WERI-Rb-1 (cell line): Measurements from ENCODE around the gene GLMN.

Source experiments
- DNase-seq: peaks from one replicate; pipeline ENCODE4 v3.0.0-alpha.2; 2020
- H3K27ac ChIP-seq: fragments of 250-450 bp; sonication (Bioruptor Pico); 2 replicates; pipeline ENCODE4 v1.5.1; 2020; ENCODE audit warnings: mild to moderate bottlenecking, moderate library complexity
- H3K27me3 ChIP-seq: fragments of 250-450 bp; sonication (Bioruptor Pico); 2 replicates; pipeline ENCODE4 v1.5.1; 2021; ENCODE audit warnings: mild to moderate bottlenecking, low read depth, moderate library complexity; ENCODE audit not compliant: insufficient read depth, severe bottlenecking
- H3K36me3 ChIP-seq: fragments of 250-450 bp; sonication (Bioruptor Pico); 2 replicates; pipeline ENCODE4 v1.5.1; 2020; ENCODE audit warnings: mild to moderate bottlenecking, moderate library complexity
- H3K4me3 ChIP-seq: 2 replicates; pipeline ENCODE4 v1.5.1; 2011; ENCODE audit warnings: low read depth, mild to moderate bottlenecking, control low read depth, low read length
- H3K9me3 ChIP-seq: fragments of 250-450 bp; sonication (Bioruptor Pico); 2 replicates; pipeline ENCODE4 v1.5.1; 2021; ENCODE audit warnings: mild to moderate bottlenecking, moderate library complexity; ENCODE audit not compliant: severe bottlenecking
- TF ChIP-seq, protein P1 (sequence below): IDR thresholded peaks from 2 replicates; pipeline ENCODE4 v1.5.1; 2011; ENCODE audit warnings: low read depth, mild to moderate bottlenecking, control low read depth, inconsistent platforms, low read length

The GLMN gene

DNA sequence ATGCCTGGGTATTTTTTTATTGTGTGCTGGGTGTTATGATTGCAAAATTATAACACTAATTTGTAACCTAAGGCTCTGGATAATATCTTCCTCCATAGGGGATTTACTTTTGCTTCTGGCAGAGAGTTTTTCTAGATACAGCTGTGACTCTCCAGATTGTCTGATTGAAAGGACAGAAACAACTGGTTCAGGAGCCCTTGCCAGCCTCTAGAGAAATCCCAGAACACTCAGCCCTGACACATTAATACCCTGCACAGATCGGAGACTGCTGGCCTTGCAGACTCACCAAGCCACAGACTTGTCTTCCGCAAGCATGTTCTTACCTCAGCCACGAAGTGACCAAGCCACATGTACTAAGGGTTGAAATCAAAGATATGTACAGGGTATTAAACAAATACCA lies 70.4 kb downstream of the GLMN start:
- Histone ChIP-seq H3K27me3 (no peaks in the 10 kb centered on the region), H3K36me3 (no peaks in the 10 kb centered on the region), H3K4me3 (no peak overlapping the region), H3K27ac (no peak overlapping the region), H3K9me3 (no peaks in the 10 kb centered on the region)
- TF ChIP-seq, protein P1, sequence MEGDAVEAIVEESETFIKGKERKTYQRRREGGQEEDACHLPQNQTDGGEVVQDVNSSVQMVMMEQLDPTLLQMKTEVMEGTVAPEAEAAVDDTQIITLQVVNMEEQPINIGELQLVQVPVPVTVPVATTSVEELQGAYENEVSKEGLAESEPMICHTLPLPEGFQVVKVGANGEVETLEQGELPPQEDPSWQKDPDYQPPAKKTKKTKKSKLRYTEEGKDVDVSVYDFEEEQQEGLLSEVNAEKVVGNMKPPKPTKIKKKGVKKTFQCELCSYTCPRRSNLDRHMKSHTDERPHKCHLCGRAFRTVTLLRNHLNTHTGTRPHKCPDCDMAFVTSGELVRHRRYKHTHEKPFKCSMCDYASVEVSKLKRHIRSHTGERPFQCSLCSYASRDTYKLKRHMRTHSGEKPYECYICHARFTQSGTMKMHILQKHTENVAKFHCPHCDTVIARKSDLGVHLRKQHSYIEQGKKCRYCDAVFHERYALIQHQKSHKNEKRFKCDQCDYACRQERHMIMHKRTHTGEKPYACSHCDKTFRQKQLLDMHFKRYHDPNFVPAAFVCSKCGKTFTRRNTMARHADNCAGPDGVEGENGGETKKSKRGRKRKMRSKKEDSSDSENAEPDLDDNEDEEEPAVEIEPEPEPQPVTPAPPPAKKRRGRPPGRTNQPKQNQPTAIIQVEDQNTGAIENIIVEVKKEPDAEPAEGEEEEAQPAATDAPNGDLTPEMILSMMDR: no peak
- DNase-seq: no peak

DNA sequence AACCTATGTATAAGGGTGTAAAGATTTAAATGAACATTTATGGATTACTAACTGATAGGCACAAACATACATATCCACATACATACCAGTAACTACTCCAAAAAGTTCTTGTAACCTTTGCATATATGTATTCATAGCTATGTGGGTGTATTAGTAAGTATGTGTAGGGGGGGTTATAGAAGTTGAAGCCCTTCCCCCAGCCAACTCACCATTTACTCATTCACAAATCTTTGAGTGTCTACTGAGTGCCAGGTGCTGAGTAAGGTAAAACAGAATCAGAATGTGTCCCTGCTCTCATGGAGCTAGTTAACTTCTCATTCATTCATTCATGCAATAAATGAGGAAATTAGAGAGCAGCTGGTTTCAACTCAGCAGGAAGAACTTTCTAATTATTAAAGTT lies 79.8 kb downstream of the GLMN start:
- TF ChIP-seq, protein P1: no peak
- no peak for DNase-seq
- H3K4me3 ChIP-seq: no peak overlapping the region

DNA sequence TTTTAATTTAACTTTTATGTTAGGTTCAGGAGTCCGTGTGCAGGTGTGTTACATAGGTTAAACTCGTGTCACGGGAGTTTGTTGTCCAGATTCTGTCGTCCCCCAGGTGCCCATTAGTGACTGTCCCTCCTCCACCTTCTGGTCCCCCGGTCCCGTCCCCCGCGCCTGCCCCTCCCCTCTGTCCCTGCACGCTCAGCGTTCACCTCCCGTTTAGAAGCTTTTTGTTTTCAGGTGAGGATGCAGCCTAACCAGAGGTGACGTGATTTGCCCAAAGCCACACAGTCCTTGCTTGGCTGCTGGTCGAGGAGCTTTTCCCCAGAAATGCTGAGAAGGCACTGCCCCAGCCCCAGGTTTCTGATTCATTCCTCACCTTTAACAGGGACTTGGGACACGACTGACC lies 80.2 kb downstream of the GLMN start:
- DNase-seq: no peak
- Histone ChIP-seq H3K9me3 (no peaks in the 10 kb centered on the region), H3K27me3 (no peaks in the 10 kb centered on the region), H3K4me3 (no peak overlapping the region), H3K27ac (no peak overlapping the region), H3K36me3 (no peaks in the 10 kb centered on the region)
- TF ChIP-seq, protein P1: no peak

More for the DNA sequence above, 79.8 kb downstream of the GLMN start:
- Histone ChIP-seq H3K27me3 (no peaks in the 10 kb centered on the region), H3K36me3 (no peaks in the 10 kb centered on the region), H3K9me3 (no peaks in the 10 kb centered on the region), H3K27ac (no peak overlapping the region)

DNA sequence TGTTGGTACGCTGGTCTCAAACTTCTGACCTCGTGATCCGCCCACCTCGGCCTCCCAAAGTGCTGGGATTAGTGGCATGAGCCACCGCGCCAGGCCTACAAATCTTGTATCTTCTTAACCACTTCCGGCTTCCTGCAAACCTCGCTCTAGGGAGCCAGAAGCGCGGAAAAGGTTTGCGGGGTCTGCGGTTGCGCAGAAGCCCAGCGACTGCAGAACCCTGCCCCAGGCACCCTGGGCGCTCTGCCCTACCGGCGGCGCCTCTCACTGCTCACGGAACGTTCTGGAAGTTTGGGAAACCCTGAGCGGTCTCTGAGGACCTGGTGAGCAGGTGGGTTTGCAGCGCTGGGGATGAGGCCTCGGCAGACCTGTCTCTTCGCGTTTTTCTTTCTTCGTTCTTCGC lies 81.1 kb downstream of the GLMN start, which contains the start of gene C1orf146:
Gene C1orf146, plus strand, starts transcription at position 195 of the 400 bp plus-strand sequence. CDS start 13,506 bp downstream, outside the sequence.
- Histone ChIP-seq H3K9me3 (no peaks in the 10 kb centered on the region), H3K4me3 (no peak within 1 kb of the TSS), H3K27ac (no peak within 1 kb of the TSS), H3K36me3 (no peaks in the 10 kb centered on the region), H3K27me3 (no peaks in the 10 kb centered on the region)
- TF ChIP-seq, protein P1: no peak
- no peak for DNase-seq

DNA sequence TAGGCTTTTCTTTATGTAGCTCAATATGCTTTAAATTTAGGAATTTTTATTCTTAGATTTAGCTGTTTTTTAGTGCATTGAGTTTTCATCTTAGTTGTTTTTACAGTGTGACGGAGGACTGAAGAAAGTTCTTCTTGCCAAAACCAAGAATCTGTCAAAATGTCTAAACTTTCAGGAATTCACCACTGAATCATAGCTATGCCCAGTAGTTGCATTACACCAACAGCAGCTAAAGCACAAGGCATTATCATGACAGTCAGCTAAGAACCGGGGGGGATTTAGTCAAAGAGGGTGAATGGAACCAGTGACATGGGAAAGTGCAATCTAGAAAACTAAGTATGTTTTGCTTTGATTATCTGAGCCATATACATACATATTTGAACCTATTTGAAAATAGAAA lies 87.6 kb downstream of the GLMN start:
- no peak for DNase-seq
- Histone ChIP-seq H3K27me3 (no peaks in the 10 kb centered on the region), H3K4me3 (no peak overlapping the region), H3K9me3 (peaks cover 3% of the 10 kb centered on the region), H3K36me3 (no peaks in the 10 kb centered on the region), H3K27ac (no peak overlapping the region)
- TF ChIP-seq, protein P1: no peak

DNA sequence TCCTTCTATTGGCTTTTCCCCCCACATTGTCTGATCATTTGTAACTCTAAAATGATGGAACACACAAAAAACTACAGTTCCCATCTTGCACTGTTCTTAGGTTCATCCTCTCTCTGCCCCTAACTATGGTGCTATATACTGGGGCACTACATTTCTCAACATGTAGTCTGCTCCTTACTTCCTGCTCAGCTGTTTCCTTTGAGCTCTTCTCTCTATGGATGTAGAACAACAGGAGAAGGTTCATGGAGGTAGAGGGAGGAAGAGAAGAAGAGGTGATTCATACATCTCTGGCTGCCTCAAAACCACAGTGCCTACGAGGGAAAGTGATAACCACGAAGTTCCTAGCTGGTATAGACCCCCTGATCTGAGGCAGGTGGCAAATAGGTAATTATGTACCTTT lies 88.1 kb downstream of the GLMN start:
- TF ChIP-seq, protein P1: no peak
- DNase-seq: no peak
- Histone ChIP-seq H3K9me3 (peaks cover 3% of the 10 kb centered on the region), H3K27me3 (no peaks in the 10 kb centered on the region), H3K4me3 (no peak overlapping the region), H3K27ac (no peak overlapping the region), H3K36me3 (no peaks in the 10 kb centered on the region)
